Measurements from ENCODE around the gene UNC13B. TPM values are rescaled to one million over a fixed set of nuclear protein-coding genes. Genes with fewer than 3 reads are reported as not detected.
A peak's percentile ranks its signal among the peaks of the same experiment; 100 is the strongest.

The UNC13B gene
- total and polyA plus RNA-seq, 2 experiments from 2014 or later = 16.3 to 43.7 TPM

DNA sequence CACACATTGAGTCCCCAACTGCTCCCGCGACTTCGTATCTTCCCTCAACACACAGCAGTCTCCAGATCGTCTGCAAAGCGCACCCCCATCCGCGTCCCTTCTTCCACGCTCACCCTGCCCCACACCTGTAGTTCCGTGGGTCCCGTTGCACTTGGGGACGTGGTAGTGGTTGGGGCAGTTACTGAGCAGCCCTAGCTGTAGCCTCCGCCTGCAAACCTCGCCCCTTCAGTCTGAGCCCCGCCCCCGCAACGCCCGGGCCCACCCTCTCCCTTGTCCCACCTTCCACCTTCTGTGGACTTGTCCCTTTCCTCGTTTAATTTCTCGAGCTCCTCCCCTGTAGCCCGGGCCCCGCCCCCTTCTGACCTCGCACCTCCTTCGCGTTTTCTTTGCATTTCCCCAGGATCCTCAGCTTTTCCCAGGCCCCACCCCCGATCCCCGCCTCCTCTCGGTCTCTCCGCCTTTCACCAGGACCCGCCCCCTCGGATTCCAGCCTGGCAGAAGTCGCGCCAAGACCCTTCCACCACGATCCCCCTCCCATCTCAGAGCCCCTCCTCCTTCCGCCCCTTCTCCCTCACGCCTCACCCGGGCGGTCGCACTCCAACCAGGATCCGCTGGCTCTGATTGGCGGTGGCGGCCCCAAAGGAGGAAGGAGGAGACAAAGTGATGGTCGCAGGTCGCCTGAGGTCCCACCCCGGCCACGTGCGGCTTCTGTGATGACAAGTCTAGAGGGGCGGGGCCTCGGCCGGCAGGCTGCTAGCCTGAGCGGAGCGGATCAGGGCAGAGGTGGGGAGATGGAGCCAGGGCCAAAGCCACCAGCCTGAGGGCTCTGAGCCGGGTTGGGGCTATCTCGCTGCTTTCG, 45.9 kb upstream of the UNC13B start, which contains the start of gene ATOSB:
Gene ATOSB, minus strand, starts transcription at position 183 of the 859 bp plus-strand sequence. CDS start 7,588 bp downstream, outside the sequence.
- H3K9me3 ChIP-seq (ENCODE audit: low read depth) = no peaks in the 10 kb centered on the region
- H3K4me1 ChIP-seq (ENCODE audit: low read depth) = peaks cover 18% of the 10 kb centered on the region
- peak within 1 kb of the TSS; percentile 47 for H3K4me3 ChIP-seq
- H3K27ac ChIP-seq = peak within 1 kb of the TSS; percentile 91
- H3K36me3 ChIP-seq = no peaks in the 10 kb centered on the region
- no peaks in the 10 kb centered on the region for H3K27me3 ChIP-seq
- peak; percentile 98 to 99 for DNase-seq (ENCODE audit: low read depth in 1 of 2, low spot score in 1 of 2)
- no peak for TF ChIP-seq CTCF (IDR thresholded peaks at IDR 0.05; ENCODE audit: low read depth, low read length)

DNA sequence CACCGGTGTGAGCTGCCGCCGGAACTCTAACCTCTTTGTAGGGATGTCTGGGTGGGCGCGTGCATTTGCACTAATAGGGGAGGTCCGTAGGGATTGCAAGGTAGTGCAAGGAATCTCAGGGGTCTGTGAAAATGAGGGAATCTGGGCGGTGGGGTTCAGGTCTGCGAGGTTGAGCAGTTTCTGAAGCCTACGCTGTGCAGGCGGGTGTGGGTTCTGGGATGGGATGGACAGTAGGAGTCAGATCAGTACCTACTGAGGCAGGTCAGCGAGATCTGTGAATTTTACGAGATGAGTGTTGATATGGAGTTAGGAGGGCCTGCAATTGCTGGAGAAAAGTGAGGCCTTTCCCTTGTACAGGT, 45.3 kb upstream of the UNC13B start:
- peak overlapping the region; percentile 70 for H3K27ac ChIP-seq
- no peaks in the 10 kb centered on the region for H3K27me3 ChIP-seq
- DNase-seq (ENCODE audit: low read depth in 1 of 2, low spot score in 1 of 2) = no peak
- H3K36me3 ChIP-seq = no peaks in the 10 kb centered on the region
- TF ChIP-seq CTCF (IDR thresholded peaks at IDR 0.05; ENCODE audit: low read depth, low read length) = no peak
- peak overlapping the region; percentile 47 for H3K4me3 ChIP-seq
- peaks cover 18% of the 10 kb centered on the region for H3K4me1 ChIP-seq (ENCODE audit: low read depth)
- H3K9me3 ChIP-seq (ENCODE audit: low read depth) = no peaks in the 10 kb centered on the region

- DNase-seq (ENCODE audit: low read depth in 1 of 2, low spot score in 1 of 2) = peak; percentile 96 to 97
- peak overlapping the region; percentile 47 for H3K4me3 ChIP-seq
- H3K36me3 ChIP-seq = no peaks in the 10 kb centered on the region
- peaks cover 14% of the 10 kb centered on the region for H3K4me1 ChIP-seq (ENCODE audit: low read depth)
- no peaks in the 10 kb centered on the region for H3K27me3 ChIP-seq
- H3K9me3 ChIP-seq (ENCODE audit: low read depth) = no peaks in the 10 kb centered on the region
- H3K27ac ChIP-seq = no peak overlapping the region
- TF ChIP-seq CTCF (IDR thresholded peaks at IDR 0.05; ENCODE audit: low read depth, low read length) = peak; percentile 90
These were observed 44.8 kb upstream of the UNC13B start for GRCh38 chr9:35116898-35117551.

- no peak for TF ChIP-seq CTCF (IDR thresholded peaks at IDR 0.05; ENCODE audit: low read depth, low read length)
- Histone ChIP-seq H3K4me1 (ENCODE audit: low read depth) (no peaks in the 10 kb centered on the region), H3K4me3 (no peak overlapping the region), H3K9me3 (ENCODE audit: low read depth) (no peaks in the 10 kb centered on the region), H3K36me3 (no peaks in the 10 kb centered on the region), H3K27me3 (no peaks in the 10 kb centered on the region), H3K27ac (no peak overlapping the region)
- peak in 1 of 2 donors; percentile 19 for DNase-seq (ENCODE audit: low read depth in 1 of 2, low spot score in 1 of 2)
These were observed 26.9 kb upstream of the UNC13B start for GRCh38 chr9:35134920-35135319.

- TF ChIP-seq CTCF (IDR thresholded peaks at IDR 0.05; ENCODE audit: low read depth, low read length) = no peak
- Histone ChIP-seq H3K27ac (no peak overlapping the region), H3K36me3 (no peaks in the 10 kb centered on the region), H3K27me3 (no peaks in the 10 kb centered on the region), H3K9me3 (ENCODE audit: low read depth) (no peaks in the 10 kb centered on the region), H3K4me1 (ENCODE audit: low read depth) (no peaks in the 10 kb centered on the region), H3K4me3 (no peak overlapping the region)
- DNase-seq (ENCODE audit: low read depth in 1 of 2, low spot score in 1 of 2) = no peak
These were observed 25.8 kb upstream of the UNC13B start for GRCh38 chr9:35135988-35136387.

Data from cardiac muscle cell (in vitro differentiated cells and primary cell).